Common myeloid progenitor, CD34-positive (primary cell): ENCODE results near the gene AGO4.
"Not testable (repeated sequence)": the region's sequence is repeated elsewhere in the genome, so short reads cannot be mapped to it uniquely, and the experiment has no call there.

Experiments
- CTCF ChIA-PET: fragments of 350-600 bp; sonication (Branson Sonifier 250); formaldehyde crosslinking; loops from one replicate; lab custom pipeline; 2021; ENCODE audit warnings: antibody characterized with exemption; lab: Charles Lee
- POLR2A ChIA-PET: fragments of 350-600 bp; sonication (Branson Sonifier 250); formaldehyde crosslinking; loops from one replicate; lab custom pipeline; 2021; ENCODE audit warnings: antibody characterized with exemption; lab: Charles Lee
- DNase-seq, 3 donors: peaks; one replicate each; pipeline versions ENCODE4 v3.0.0 to v3.0.0-alpha.2; 2013
- H3K27ac ChIP-seq, 2 experiments: 1 replicate in 1 of 2; 2 replicates in 1 of 2; pipeline ENCODE4 v1.7.0; 2013; ENCODE audit warnings: inconsistent platforms in 2 of 2, low read length in 2 of 2, mild to moderate bottlenecking in 2 of 2, low read depth in 1 of 2, moderate library complexity in 1 of 2; ENCODE audit not compliant: severe bottlenecking in 2 of 2, insufficient read depth in 1 of 2, poor library complexity in 1 of 2
- H3K27me3 ChIP-seq, 5 experiments: replicated peaks in 2 of 5; 1 replicate in 3 of 5; 2 replicates in 2 of 5; pipeline versions ENCODE4 v1.6.1 to v1.7.0; 2013; ENCODE audit warnings: low read length in 4 of 5, mild to moderate bottlenecking in 2 of 5, moderate library complexity in 2 of 5, inconsistent platforms in 1 of 5; ENCODE audit not compliant: insufficient read depth in 5 of 5, control insufficient read depth in 4 of 5
- H3K36me3 ChIP-seq, 4 experiments: 1 replicate in 2 of 4; 2 replicates in 2 of 4; pipeline versions ENCODE4 v1.6.1 to v1.7.0; 2013; ENCODE audit warnings: low read length in 3 of 4, control low read depth in 1 of 4, mild to moderate bottlenecking in 1 of 4; ENCODE audit not compliant: control insufficient read depth in 4 of 4, insufficient read depth in 4 of 4
- H3K4me1 ChIP-seq, 4 experiments: 1 replicate in 3 of 4; 2 replicates in 1 of 4; pipeline versions ENCODE4 v1.6.1 to v1.7.1; 2013; ENCODE audit warnings: low read length in 3 of 4, mild to moderate bottlenecking in 3 of 4, control low read depth in 1 of 4, inconsistent platforms in 1 of 4, moderate library complexity in 1 of 4; ENCODE audit not compliant: control insufficient read depth in 4 of 4, insufficient read depth in 4 of 4; ENCODE audit errors: control extremely low read depth in 1 of 4
- H3K4me3 ChIP-seq, 7 experiments: 1 replicate in 4 of 7; 2 replicates in 3 of 7; pipeline versions ENCODE4 v1.5.1 to v1.7.0; 2013; ENCODE audit warnings: mild to moderate bottlenecking in 7 of 7, low read length in 6 of 7, moderate library complexity in 6 of 7, inconsistent platforms in 2 of 7, low read depth in 2 of 7, control low read depth in 1 of 7; ENCODE audit not compliant: insufficient read depth in 4 of 7, control insufficient read depth in 1 of 7; ENCODE audit errors: extremely low read depth in 1 of 7
- H3K9me3 ChIP-seq, 5 experiments: 1 replicate in 4 of 5; 2 replicates in 1 of 5; pipeline versions ENCODE4 v1.6.1 to v1.7.1; 2013; ENCODE audit warnings: low read length in 4 of 5, mild to moderate bottlenecking in 2 of 5, inconsistent platforms in 1 of 5, low read depth in 1 of 5, moderate library complexity in 1 of 5; ENCODE audit not compliant: control insufficient read depth in 4 of 5, insufficient read depth in 2 of 5; ENCODE audit errors: control extremely low read depth in 1 of 5
- WGBS: methylation state at CpG from one replicate; pipeline ENCODE4 v1.1.5; 2013; ENCODE audit not compliant: insufficient coverage; 5-methylcytosine and 5-hydroxymethylcytosine counted together

Gene AGO4

GRCh38 chr1:35860696-35861095 lies 52.9 kb downstream of the AGO4 start:
- Histone ChIP-seq H3K4me3 (no peak overlapping the region), H3K4me1 (peaks cover 0 to 23% (median 6%) of the 10 kb centered on the region in 4 experiments), H3K36me3 (peaks cover 4 to 8% (median 5%) of the 10 kb centered on the region in 4 experiments), H3K27me3 (no peaks in the 10 kb centered on the region), H3K9me3 (no peaks in the 10 kb centered on the region), H3K27ac (no peak overlapping the region)
- ChIA-PET POLR2A (no interaction called here), CTCF (interaction anchor here (1.6 to 2.4 kb wide), 2 partner anchors 22 to 55 kb away, joined by 4 to 11 read pairs; partner anchors contain the start of gene AGO1)
- DNase-seq = peak in 2 of 3 donors; percentile 45 to 60
- 2% methylated on average over 3 of the region's 3 CpGs for WGBS

GRCh38 chr1:35863136-35863535 lies 55.3 kb downstream of the AGO4 start:
- no peak for DNase-seq
- H3K36me3 ChIP-seq = no peaks in the 10 kb centered on the region
- H3K27me3 ChIP-seq = no peaks in the 10 kb centered on the region
- H3K4me1 ChIP-seq = peaks cover 3 to 28% (median 8%) of the 10 kb centered on the region in 4 experiments
- no CpG with 5 or more reads among the region's 1 CpG for whole genome bisulfite sequencing
- no peak overlapping the region for H3K27ac ChIP-seq
- H3K9me3 ChIP-seq = no peaks in the 10 kb centered on the region
- POLR2A ChIA-PET = interaction anchor here (0.6 kb wide), 1 partner anchor 16 kb away, joined by 3 read pairs; no protein-coding TSS in a partner anchor
- no peak overlapping the region for H3K4me3 ChIP-seq
- CTCF ChIA-PET = interaction anchor here (1.0 to 2.4 kb wide), 3 partner anchors 19 to 66 kb away, joined by 3 to 11 read pairs (median 4); partner anchors contain the start of gene AGO1

GRCh38 chr1:35863881-35864625 lies 56.2 kb downstream of the AGO4 start:
- Histone ChIP-seq H3K27ac (no peak overlapping the region), H3K4me3 (no peak overlapping the region), H3K9me3 (no peaks in the 10 kb centered on the region), H3K36me3 (no peaks in the 10 kb centered on the region), H3K4me1 (peaks cover 3 to 28% (median 8%) of the 10 kb centered on the region in 4 experiments), H3K27me3 (no peaks in the 10 kb centered on the region)
- ChIA-PET CTCF (interaction anchor here (1.0 to 1.6 kb wide), 2 partner anchors 22 to 65 kb away, joined by 3 to 4 read pairs; no protein-coding TSS in a partner anchor), POLR2A (no interaction called here)
- no peak for DNase-seq
- WGBS = 89% methylated on average over 3 of the region's 3 CpGs

- Histone ChIP-seq H3K36me3 (no peaks in the 10 kb centered on the region), H3K4me3 (no peak overlapping the region), H3K27me3 (no peaks in the 10 kb centered on the region), H3K27ac (no peak overlapping the region), H3K4me1 (peaks cover 3 to 28% (median 8%) of the 10 kb centered on the region in 4 experiments), H3K9me3 (no peaks in the 10 kb centered on the region)
- 96% methylated on average over 4 of the region's 5 CpGs for WGBS
- ChIA-PET POLR2A (no interaction called here), CTCF (no interaction called here)
- no peak for DNase-seq
Observed at GRCh38 chr1:35864813-35865212, 57.0 kb downstream of the AGO4 start.

- Histone ChIP-seq H3K9me3 (no peaks in the 10 kb centered on the region), H3K4me1 (peaks cover 3 to 21% (median 5%) of the 10 kb centered on the region in 4 experiments), H3K36me3 (no peaks in the 10 kb centered on the region), H3K27me3 (no peaks in the 10 kb centered on the region), H3K27ac (no peak overlapping the region), H3K4me3 (no peak overlapping the region)
- WGBS = 86% methylated on average over 2 of the region's 3 CpGs
- POLR2A ChIA-PET = no interaction called here
- CTCF ChIA-PET = interaction anchor here (0.9 kb wide), 1 partner anchor 15 kb away, joined by 4 read pairs; no protein-coding TSS in a partner anchor
- peak in 2 of 3 donors; percentile 44 to 52 for DNase-seq
Observed at GRCh38 chr1:35866991-35867390, 59.2 kb downstream of the AGO4 start.

GRCh38 chr1:35869245-35869950 lies 61.6 kb downstream of the AGO4 start:
- POLR2A ChIA-PET = interaction anchor here (0.6 kb wide), 1 partner anchor 14 kb away, joined by 4 read pairs; the partner anchor contains the start of gene AGO1
- 96% methylated on average over 26 of the region's 34 CpGs for WGBS
- H3K4me3 ChIP-seq, H3K9me3 ChIP-seq, H3K36me3 ChIP-seq, H3K27ac ChIP-seq, CTCF ChIA-PET, DNase-seq, H3K27me3 ChIP-seq: not testable (repeated sequence)
- peaks cover 0 to 11% (median 5%) of the 10 kb centered on the region in 4 experiments for H3K4me1 ChIP-seq
